H1 (cell line): ENCODE measurements around the gene DGAT2. TPM values are rescaled to one million over a fixed set of nuclear protein-coding genes. Genes with fewer than 3 reads are reported as not detected.

ENCODE experiments used
- CTCF ChIA-PET: fragments of 300-600 bp; sonication (Branson Sonifier 250); formaldehyde crosslinking; loops from one replicate; lab custom pipeline; 2021; ENCODE audit not compliant: partially characterized antibody; lab: Charles Lee
- POLR2A ChIA-PET: fragments of 300-600 bp; sonication (Branson Sonifier 250); formaldehyde crosslinking; loops from one replicate; lab custom pipeline; 2021; ENCODE audit warnings: inconsistent platforms; ENCODE audit not compliant: partially characterized antibody; lab: Charles Lee
- DNase-seq, 2 experiments: peaks; one replicate each; pipeline versions ENCODE4 v3.0.0 to v3.0.0-alpha.2; 2010 to 2022; ENCODE audit warnings: low spot score in 2 of 2, low read depth in 1 of 2, mixed read lengths in 1 of 2
- FAIRE-seq: peaks from 2 replicates; lab custom pipeline; 2011; peaks lifted over from hg19 to GRCh38; lab: Jason Lieb, UNC
- H2AFZ ChIP-seq: 2 replicates; pipeline ENCODE4 v1.8.1; 2012; ENCODE audit warnings: low read length, inconsistent platforms
- H2AK5ac ChIP-seq: 2 replicates; pipeline ENCODE4 v1.6.1; 2013; ENCODE audit warnings: low read depth, low read length
- H2BK120ac ChIP-seq: replicated peaks from 2 replicates; pipeline ENCODE3; 2013; ENCODE audit warnings: low read depth, low read length, inconsistent platforms
- H2BK12ac ChIP-seq: 2 replicates; pipeline ENCODE4 v1.6.1; 2013; ENCODE audit warnings: low read depth, low read length
- H2BK15ac ChIP-seq: 2 replicates; pipeline ENCODE4 v1.6.1; 2013; ENCODE audit warnings: low read length
- H2BK20ac ChIP-seq: 2 replicates; pipeline ENCODE4 v1.6.1; 2013; ENCODE audit warnings: low read length
- H2BK5ac ChIP-seq: 2 replicates; pipeline ENCODE4 v1.6.1; 2013; ENCODE audit warnings: low read depth, low read length
- H3K14ac ChIP-seq: 2 replicates; pipeline ENCODE4 v1.6.1; 2013; ENCODE audit warnings: inconsistent platforms; ENCODE audit not compliant: insufficient read length
- H3K18ac ChIP-seq: 2 replicates; pipeline ENCODE4 v1.6.1; 2013; ENCODE audit warnings: low read length; ENCODE audit errors: extremely low read depth
- H3K23ac ChIP-seq: 2 replicates; pipeline ENCODE4 v1.6.1; 2013; ENCODE audit warnings: inconsistent platforms; ENCODE audit not compliant: insufficient read length
- H3K23me2 ChIP-seq: 2 replicates; pipeline ENCODE4 v1.6.1; 2013; ENCODE audit warnings: low read depth, low read length
- H3K27ac ChIP-seq: 2 replicates; pipeline ENCODE4 v1.6.1; 2011; ENCODE audit warnings: low read depth, low read length, inconsistent platforms
- H3K27me3 ChIP-seq, 4 experiments: replicated peaks in 1 of 4; 1 replicate in 1 of 4; 2 replicates in 3 of 4; pipeline versions ENCODE4 v1.6.1 to v1.8.1; 2011 to 2013; ENCODE audit warnings: low read length in 3 of 4, mild to moderate bottlenecking in 3 of 4, inconsistent platforms in 2 of 4, mixed read lengths in 2 of 4, moderate library complexity in 1 of 4; ENCODE audit not compliant: control insufficient read depth in 3 of 4, insufficient read depth in 3 of 4; ENCODE audit errors: extremely low read depth in 1 of 4
- H3K36me3 ChIP-seq, 4 experiments: 2 replicates each; pipeline versions ENCODE4 v1.6.1 to v1.8.1; 2011 to 2013; ENCODE audit warnings: mild to moderate bottlenecking in 4 of 4, low read length in 3 of 4, moderate library complexity in 2 of 4, control low read depth in 1 of 4, inconsistent platforms in 1 of 4; ENCODE audit not compliant: insufficient read depth in 4 of 4, control insufficient read depth in 2 of 4
- H3K4ac ChIP-seq: replicated peaks from 2 replicates; pipeline ENCODE3; 2013; ENCODE audit warnings: low read length, low read depth, mixed read lengths, inconsistent platforms; ENCODE audit not compliant: insufficient read length
- H3K4me1 ChIP-seq, 4 experiments: replicated peaks in 1 of 4; 1 replicate in 1 of 4; 2 replicates in 3 of 4; pipeline versions ENCODE4 v1.6.1 to v1.8.1; 2011 to 2013; ENCODE audit warnings: low read length in 3 of 4, inconsistent platforms in 2 of 4, mixed read lengths in 1 of 4; ENCODE audit not compliant: insufficient read depth in 4 of 4, control insufficient read depth in 3 of 4
- H3K4me2 ChIP-seq, 2 experiments: 2 replicates each; pipeline versions ENCODE4 v1.6.1 to v1.8.1; 2011 to 2013; ENCODE audit warnings: low read depth in 2 of 2, low read length in 2 of 2, control low read depth in 1 of 2, inconsistent platforms in 1 of 2, mild to moderate bottlenecking in 1 of 2; ENCODE audit not compliant: insufficient read depth in 1 of 2
- H3K4me3 ChIP-seq, 4 experiments: fragments of 200-600, 300-600 bp in 1 of 4; sonication (generic), shearing (Covaris generic), sonication (Bioruptor Twin) in 1 of 4; 2 replicates each; pipeline versions ENCODE4 v1.5.1 to v1.8.1; 2011 to 2016; ENCODE audit warnings: low read length in 4 of 4, low read depth in 3 of 4, control low read depth in 2 of 4, inconsistent platforms in 2 of 4, mild to moderate bottlenecking in 2 of 4, mixed read lengths in 1 of 4, moderate library complexity in 1 of 4; ENCODE audit not compliant: insufficient read depth in 2 of 4; ENCODE audit errors: extremely low read depth in 1 of 4
- H3K56ac ChIP-seq: replicated peaks from 2 replicates; pipeline ENCODE3; 2013; ENCODE audit warnings: low read depth, mild to moderate bottlenecking, mixed read lengths, low read length, inconsistent platforms; ENCODE audit not compliant: insufficient read length
- H3K79me1 ChIP-seq: 2 replicates; pipeline ENCODE4 v1.6.1; 2013; ENCODE audit warnings: low read depth, low read length, control low read depth
- H3K79me2 ChIP-seq, 2 experiments: 2 replicates each; pipeline versions ENCODE4 v1.6.1 to v1.8.1; 2012 to 2013; ENCODE audit warnings: low read length in 2 of 2, mild to moderate bottlenecking in 2 of 2, inconsistent platforms in 1 of 2; ENCODE audit not compliant: insufficient read depth in 2 of 2, control insufficient read depth in 1 of 2
- H3K9ac ChIP-seq, 4 experiments: replicated peaks in 1 of 4; 1 replicate in 1 of 4; 2 replicates in 3 of 4; pipeline versions ENCODE4 v1.6.1 to v1.8.1; 2011 to 2013; ENCODE audit warnings: low read depth in 3 of 4, low read length in 3 of 4, control low read depth in 2 of 4, mild to moderate bottlenecking in 2 of 4, moderate library complexity in 2 of 4, inconsistent platforms in 1 of 4; ENCODE audit errors: extremely low read depth in 1 of 4
- H3K9me3 ChIP-seq, 2 experiments: 2 replicates each; pipeline versions ENCODE4 v1.6.1 to v1.8.1; 2012 to 2013; ENCODE audit warnings: mild to moderate bottlenecking in 2 of 2, moderate library complexity in 2 of 2, control low read depth in 1 of 2, inconsistent platforms in 1 of 2, low read depth in 1 of 2, low read length in 1 of 2, mixed read lengths in 1 of 2; ENCODE audit not compliant: insufficient read depth in 2 of 2
- H4K20me1 ChIP-seq, 2 experiments: replicated peaks in 1 of 2; 2 replicates each; pipeline versions ENCODE3 to v1.8.1; 2011 to 2013; ENCODE audit warnings: inconsistent platforms in 2 of 2, low read length in 2 of 2, mild to moderate bottlenecking in 1 of 2; ENCODE audit not compliant: insufficient read depth in 2 of 2, control insufficient read depth in 1 of 2
- H4K5ac ChIP-seq: 2 replicates; pipeline ENCODE4 v1.6.1; 2013; ENCODE audit warnings: low read length, low read depth, mixed read lengths, inconsistent platforms; ENCODE audit not compliant: insufficient read length
- H4K8ac ChIP-seq: 2 replicates; pipeline ENCODE4 v1.8.0; 2013; ENCODE audit warnings: mild to moderate bottlenecking, moderate library complexity, low read length, inconsistent platforms; ENCODE audit not compliant: insufficient read depth; ENCODE audit errors: extremely low read depth
- H4K91ac ChIP-seq: replicated peaks from 2 replicates; pipeline ENCODE3; 2013; ENCODE audit warnings: low read length, mixed read lengths, inconsistent platforms; ENCODE audit not compliant: insufficient read length
- GTF2F1 ChIP-seq: IDR thresholded peaks from 2 replicates; pipeline ENCODE4 v1.6.1; 2012; ENCODE audit warnings: low read depth, low read length, improper control_type of control experiment, borderline replicate concordance
- RNF2 ChIP-seq: fragments of 200-900, 300-1000 bp; sonication (generic); IDR thresholded peaks from 2 replicates; pipeline ENCODE4 v1.7.1; 2016; ENCODE audit warnings: borderline replicate concordance, low read depth, mild to moderate bottlenecking, antibody characterized with exemption, low read length; ENCODE audit not compliant: poor library complexity, severe bottlenecking; ENCODE audit errors: missing control alignments
- SAP30 ChIP-seq: fragments of 300-600 bp; sonication (generic); IDR thresholded peaks from 2 replicates; pipeline ENCODE4 v1.7.1; 2012; ENCODE audit warnings: low read length, moderate library complexity, mild to moderate bottlenecking, inconsistent platforms; ENCODE audit not compliant: insufficient read depth, insufficient replicate concordance
- polyA plus RNA-seq, 7 experiments: library from polyadenylated mRNA; depleted of rRNA in 3 of 7; stranded (reverse) in 5 of 7; unstranded in 2 of 7; fragments of >200 nt in 5 of 7; fragments of 200-250 nt in 2 of 7; gene quantifications; 1 replicate in 5 of 7; 2 replicates in 1 of 7; 4 replicates in 1 of 7; pipeline versions ENCODE4 v1.2.1 to v1.2.3, GENCODE V29; 2011 to 2013; ENCODE audit warnings: missing spikeins in 2 of 7, mixed read lengths in 2 of 7
- total RNA-seq: library from RNA; stranded (reverse); fragmentation: NEBNext Ultra II Directional; extraction: Animal tissue kit (Norgen Biotek cat#: 25700); gene quantifications from 2 replicates; pipeline ENCODE4 v1.2.1, GENCODE V29; 2021

Gene DGAT2
- total and polyA plus RNA-seq, 2 of the 8 experiments (the other 6 are each of a cell fraction or from before 2014, with no cell fraction given) = 3.2 to 5.9 TPM

DNA sequence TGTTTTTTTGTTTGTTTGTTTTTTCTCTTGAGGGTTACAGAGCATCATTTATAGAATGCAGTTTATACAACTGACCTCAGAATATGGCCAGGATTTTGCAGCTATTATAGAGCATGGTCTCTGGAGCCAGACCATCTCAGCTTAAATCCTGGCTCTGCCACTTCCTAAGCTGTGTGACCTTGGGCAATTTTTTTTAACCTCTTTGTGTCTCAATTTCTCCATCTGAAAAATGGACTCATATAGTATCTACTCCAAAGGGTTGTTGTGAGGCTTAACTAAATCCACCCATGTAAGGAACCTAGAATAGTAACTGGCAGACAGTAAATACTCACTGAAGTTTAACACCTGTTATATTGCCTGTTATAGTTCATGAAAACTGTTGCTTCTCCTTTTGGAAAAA, 8.3 kb upstream of the DGAT2 start:
- H4K5ac ChIP-seq = no peak overlapping the region
- H3K18ac ChIP-seq = no peak overlapping the region
- H3K23me2 ChIP-seq = no peaks in the 10 kb centered on the region
- H4K20me1 ChIP-seq = no peaks in the 10 kb centered on the region
- no peak overlapping the region for H2BK5ac ChIP-seq
- H3K56ac ChIP-seq = no peak overlapping the region
- no peak overlapping the region for H4K8ac ChIP-seq
- no peak overlapping the region for H3K23ac ChIP-seq
- DNase-seq (no peak), FAIRE-seq (no peak)
- no peaks in the 10 kb centered on the region for H3K79me1 ChIP-seq
- H3K4me2 ChIP-seq = no peak overlapping the region
- no peak overlapping the region for H3K14ac ChIP-seq
- H3K9me3 ChIP-seq = no peaks in the 10 kb centered on the region
- no peak overlapping the region for H2AFZ ChIP-seq
- POLR2A ChIA-PET = no interaction called here
- H2BK20ac ChIP-seq = no peak overlapping the region
- H2BK15ac ChIP-seq = no peak overlapping the region
- H2BK12ac ChIP-seq = no peak overlapping the region
- H2AK5ac ChIP-seq = no peak overlapping the region
- no peak overlapping the region for H3K4me3 ChIP-seq
- no peak overlapping the region for H3K27ac ChIP-seq
- H2BK120ac ChIP-seq = no peak overlapping the region
- H4K91ac ChIP-seq = no peak overlapping the region
- no peaks in the 10 kb centered on the region for H3K79me2 ChIP-seq
- 0 out of 7 replicates have a peak, but pooled peaks cover 0 to 3% (median 0%) of the 10 kb centered on the region in 4 experiments for H3K4me1 ChIP-seq
- no peaks in the 10 kb centered on the region for H3K36me3 ChIP-seq
- no peaks in the 10 kb centered on the region for H3K27me3 ChIP-seq
- H3K9ac ChIP-seq = no peak overlapping the region
- CTCF ChIA-PET = no interaction called here
- no peak overlapping the region for H3K4ac ChIP-seq
- TF ChIP-seq RNF2 (no peak), SAP30 (no peak), GTF2F1 (no peak)
